ENCODE measurements around the gene ZNF462.

The ZNF462 gene

DNA sequence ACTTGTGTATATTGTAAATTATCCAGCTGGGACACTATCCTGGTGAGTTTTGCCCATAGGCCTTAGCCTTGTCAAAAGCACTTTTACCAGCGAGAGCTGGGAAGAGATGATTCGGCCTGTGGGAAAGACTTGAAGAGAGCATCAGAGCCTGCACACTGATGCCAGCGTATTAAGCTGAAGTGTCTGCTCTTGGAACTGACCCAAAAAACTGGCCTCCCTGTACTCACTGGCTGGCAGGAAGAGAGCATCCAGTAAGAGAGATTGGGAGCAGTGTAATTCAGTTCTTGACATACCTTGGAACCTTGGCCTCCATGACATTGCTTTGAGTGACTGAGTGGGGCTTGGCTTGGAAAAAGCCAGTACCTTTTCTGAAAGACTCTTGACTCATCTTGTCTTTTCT lies 73.7 kb downstream of the ZNF462 start:
- no peaks in the 10 kb centered on the region for H4K20me1 ChIP-seq (ENCODE audit: insufficient read depth, low read length, poor library complexity, severe bottlenecking)
- no peak overlapping the region for H3K4me2 ChIP-seq (ENCODE audit: low read depth, low read length, poor library complexity, severe bottlenecking)
- H3K9me3 ChIP-seq (ENCODE audit: insufficient read depth, low read depth, low read length), result no peaks in the 10 kb centered on the region
- H3K79me2 ChIP-seq (ENCODE audit: insufficient read depth, low read length), result no peaks in the 10 kb centered on the region
- TF ChIP-seq EZH2phosphoT487 (IDR thresholded peaks at IDR 0.05; ENCODE audit: borderline replicate concordance), result no peak
- TF ChIP-seq, protein P1, sequence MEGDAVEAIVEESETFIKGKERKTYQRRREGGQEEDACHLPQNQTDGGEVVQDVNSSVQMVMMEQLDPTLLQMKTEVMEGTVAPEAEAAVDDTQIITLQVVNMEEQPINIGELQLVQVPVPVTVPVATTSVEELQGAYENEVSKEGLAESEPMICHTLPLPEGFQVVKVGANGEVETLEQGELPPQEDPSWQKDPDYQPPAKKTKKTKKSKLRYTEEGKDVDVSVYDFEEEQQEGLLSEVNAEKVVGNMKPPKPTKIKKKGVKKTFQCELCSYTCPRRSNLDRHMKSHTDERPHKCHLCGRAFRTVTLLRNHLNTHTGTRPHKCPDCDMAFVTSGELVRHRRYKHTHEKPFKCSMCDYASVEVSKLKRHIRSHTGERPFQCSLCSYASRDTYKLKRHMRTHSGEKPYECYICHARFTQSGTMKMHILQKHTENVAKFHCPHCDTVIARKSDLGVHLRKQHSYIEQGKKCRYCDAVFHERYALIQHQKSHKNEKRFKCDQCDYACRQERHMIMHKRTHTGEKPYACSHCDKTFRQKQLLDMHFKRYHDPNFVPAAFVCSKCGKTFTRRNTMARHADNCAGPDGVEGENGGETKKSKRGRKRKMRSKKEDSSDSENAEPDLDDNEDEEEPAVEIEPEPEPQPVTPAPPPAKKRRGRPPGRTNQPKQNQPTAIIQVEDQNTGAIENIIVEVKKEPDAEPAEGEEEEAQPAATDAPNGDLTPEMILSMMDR (conservative IDR thresholded peaks at IDR 0.05; ENCODE audit: low read length), result no peak
- no peaks in the 10 kb centered on the region for H3F3A ChIP-seq (ENCODE audit: low read depth)
- no peak overlapping the region for H3K9ac ChIP-seq (ENCODE audit: low read depth, low read length, poor library complexity, severe bottlenecking)
- no peaks in the 10 kb centered on the region for H3K9me2 ChIP-seq (replicated peaks; ENCODE audit: low read depth, low read length)
- no peaks in the 10 kb centered on the region for H3K4me1 ChIP-seq (ENCODE audit: insufficient read depth, low read length, poor library complexity, severe bottlenecking)
- H3K27me3 ChIP-seq (ENCODE audit: insufficient read depth, low read length, poor library complexity, severe bottlenecking), result no peaks in the 10 kb centered on the region
- peaks cover 49% of the 10 kb centered on the region; the same call in 1 of the 2 replicates for H3K36me3 ChIP-seq (ENCODE audit: insufficient read depth, low read length)
- H3K4me3 ChIP-seq (ENCODE audit: low read length, poor library complexity, severe bottlenecking), result no peak overlapping the region
- H2AFZ ChIP-seq (ENCODE audit: low read length), result no peak overlapping the region

DNA sequence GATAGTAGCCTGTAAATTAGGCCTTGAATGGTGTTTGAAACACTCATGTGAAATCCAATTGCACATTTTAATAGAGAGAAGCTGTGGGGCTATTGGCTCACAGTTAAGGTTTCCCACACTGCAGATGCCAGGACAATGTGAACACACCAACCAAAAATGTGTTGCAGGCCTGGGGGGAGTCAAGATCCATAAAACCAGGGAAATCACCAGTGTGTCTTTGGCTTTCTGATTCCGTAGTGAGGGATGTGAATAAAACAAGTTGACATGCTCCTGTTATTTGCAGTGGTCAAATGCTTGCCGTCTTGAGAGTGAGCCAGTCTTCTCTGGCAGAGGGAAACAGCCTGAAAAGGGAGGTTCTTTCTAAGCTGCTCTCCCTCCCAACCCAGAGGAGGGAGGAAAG lies 79.0 kb downstream of the ZNF462 start:
- no peak overlapping the region for H3K9ac ChIP-seq (ENCODE audit: low read depth, low read length, poor library complexity, severe bottlenecking)
- peaks cover 25% of the 10 kb centered on the region; the same call in 1 of the 2 replicates for H3K36me3 ChIP-seq (ENCODE audit: insufficient read depth, low read length)
- H3K4me2 ChIP-seq (ENCODE audit: low read depth, low read length, poor library complexity, severe bottlenecking), result no peak overlapping the region
- no peaks in the 10 kb centered on the region for H3K9me2 ChIP-seq (replicated peaks; ENCODE audit: low read depth, low read length)
- H3K4me1 ChIP-seq (ENCODE audit: insufficient read depth, low read length, poor library complexity, severe bottlenecking), result no peaks in the 10 kb centered on the region
- H2AFZ ChIP-seq (ENCODE audit: low read length), result no peak overlapping the region
- no peaks in the 10 kb centered on the region for H3K79me2 ChIP-seq (ENCODE audit: insufficient read depth, low read length)
- no peaks in the 10 kb centered on the region for H4K20me1 ChIP-seq (ENCODE audit: insufficient read depth, low read length, poor library complexity, severe bottlenecking)
- H3F3A ChIP-seq (ENCODE audit: low read depth), result no peaks in the 10 kb centered on the region
- H3K27me3 ChIP-seq (ENCODE audit: insufficient read depth, low read length, poor library complexity, severe bottlenecking), result no peaks in the 10 kb centered on the region
- no peaks in the 10 kb centered on the region for H3K9me3 ChIP-seq (ENCODE audit: insufficient read depth, low read depth, low read length)
- no peak for TF ChIP-seq EZH2phosphoT487 (IDR thresholded peaks at IDR 0.05; ENCODE audit: borderline replicate concordance)
- TF ChIP-seq, protein P1 (conservative IDR thresholded peaks at IDR 0.05; ENCODE audit: low read length), result no peak
- H3K4me3 ChIP-seq (ENCODE audit: low read length, poor library complexity, severe bottlenecking), result no peak overlapping the region

DNA sequence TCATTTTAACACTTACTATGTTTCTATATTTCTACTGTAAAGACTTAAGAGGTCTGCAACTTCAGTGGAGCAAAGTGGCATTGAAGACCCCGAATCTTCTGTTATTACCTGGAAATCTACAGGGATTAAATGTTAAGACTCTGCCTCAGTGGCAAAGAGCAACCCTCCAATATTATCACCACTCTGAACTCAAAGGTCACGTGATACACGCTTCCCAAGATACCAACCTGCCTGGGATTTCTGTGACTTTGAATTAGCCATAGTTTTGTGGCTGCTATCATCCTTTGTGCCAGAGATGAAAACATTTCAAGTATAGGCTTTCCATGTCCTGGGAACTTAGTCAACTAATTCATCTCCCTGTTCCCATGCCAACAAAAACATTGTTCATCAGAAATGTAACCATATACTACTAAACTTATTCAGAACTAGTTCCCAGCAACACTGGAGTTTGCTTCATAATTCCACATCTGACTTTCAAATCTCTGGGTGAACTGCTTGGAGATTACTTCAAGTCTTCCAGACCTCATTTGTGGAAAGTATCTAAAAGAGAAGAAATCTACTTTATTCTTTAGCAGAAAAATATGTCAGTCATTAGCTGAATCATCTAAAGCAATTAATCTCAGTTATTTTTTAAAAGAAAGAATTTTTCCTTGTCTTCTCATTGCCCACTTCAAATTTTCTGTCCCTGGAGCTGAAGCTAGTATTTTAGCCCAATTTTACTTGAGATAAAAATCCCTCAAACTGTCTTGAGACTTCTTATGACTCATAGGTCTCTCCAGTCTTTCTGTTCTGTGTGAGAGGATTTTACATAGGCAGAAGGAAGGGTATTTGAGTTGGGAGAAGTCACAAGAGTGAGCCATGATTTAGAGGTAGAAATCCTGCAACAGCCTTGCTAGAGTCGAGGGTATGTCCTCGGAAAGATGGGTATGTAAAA lies 83.0 kb downstream of the ZNF462 start:
- Histone ChIP-seq H3K36me3 (ENCODE audit: insufficient read depth, low read length) (peaks cover 13% of the 10 kb centered on the region; the same call in 1 of the 2 replicates), H3K27me3 (ENCODE audit: insufficient read depth, low read length, poor library complexity, severe bottlenecking) (no peaks in the 10 kb centered on the region), H3K9me3 (ENCODE audit: insufficient read depth, low read depth, low read length) (no peaks in the 10 kb centered on the region), H3K9me2 (replicated peaks; ENCODE audit: low read depth, low read length) (no peaks in the 10 kb centered on the region), H4K20me1 (ENCODE audit: insufficient read depth, low read length, poor library complexity, severe bottlenecking) (no peaks in the 10 kb centered on the region), H3K4me1 (ENCODE audit: insufficient read depth, low read length, poor library complexity, severe bottlenecking) (no peaks in the 10 kb centered on the region), H3K9ac (ENCODE audit: low read depth, low read length, poor library complexity, severe bottlenecking) (no peak overlapping the region), H3K4me2 (ENCODE audit: low read depth, low read length, poor library complexity, severe bottlenecking) (no peak overlapping the region), H3F3A (ENCODE audit: low read depth) (no peaks in the 10 kb centered on the region), H3K4me3 (ENCODE audit: low read length, poor library complexity, severe bottlenecking) (no peak overlapping the region), H3K79me2 (ENCODE audit: insufficient read depth, low read length) (no peaks in the 10 kb centered on the region), H2AFZ (ENCODE audit: low read length) (no peak overlapping the region)
- TF ChIP-seq EZH2phosphoT487 (IDR thresholded peaks at IDR 0.05; ENCODE audit: borderline replicate concordance), result no peak
- TF ChIP-seq, protein P1 (conservative IDR thresholded peaks at IDR 0.05; ENCODE audit: low read length), result no peak

All from Loucy (cell line).